Endothelial cell of umbilical vein (primary cell): Measurements from ENCODE around the gene HOXA11. TPM values are rescaled to one million over a fixed set of nuclear protein-coding genes. Genes with fewer than 3 reads are reported as not detected.

ENCODE experiments used
- BruUV-seq: library from RNA; stranded (reverse); fragments of 400-500 nt; replicated peaks from 2 replicates; lab custom pipeline; 2021; lab: Mats Ljungman, UMichigan
- CTCF ChIA-PET: fragments of 300-600, 350-600 bp; sonication (Branson Sonifier 250); formaldehyde crosslinking; loops from one replicate; lab custom pipeline; 2021; ENCODE audit warnings: antibody characterized with exemption, inconsistent platforms; lab: Charles Lee
- POLR2A ChIA-PET: fragments of 300-600, 350-600 bp; sonication (Branson Sonifier 250); formaldehyde crosslinking; loops from one replicate; lab custom pipeline; 2021; ENCODE audit warnings: antibody characterized with exemption, inconsistent platforms; lab: Charles Lee
- DNase-seq: peaks from one replicate; pipeline ENCODE4 v3.0.0-alpha.2; 2011; ENCODE audit warnings: low read depth, low spot score
- FAIRE-seq: peaks from 2 replicates; lab custom pipeline; 2011; peaks lifted over from hg19 to GRCh38; lab: Jason Lieb, UNC
- H2AFZ ChIP-seq: 2 replicates; pipeline ENCODE4 v1.6.0; 2012; ENCODE audit warnings: low read depth, low read length, control low read depth, inconsistent platforms
- H3K27ac ChIP-seq: 2 replicates; pipeline ENCODE4 v1.5.1; 2011; ENCODE audit warnings: low read depth, mild to moderate bottlenecking, control low read depth, low read length, moderate library complexity; ENCODE audit not compliant: insufficient read depth
- H3K27me3 ChIP-seq, 2 experiments: 2 replicates each; pipeline versions ENCODE4 v1.6.0 to v1.6.1; 2011; ENCODE audit warnings: low read length in 2 of 2, mixed read lengths in 1 of 2; ENCODE audit not compliant: control insufficient read depth in 2 of 2, insufficient read depth in 2 of 2
- H3K36me3 ChIP-seq, 2 experiments: 2 replicates in 1 of 2; 3 replicates in 1 of 2; pipeline ENCODE4 v1.5.1; 2011; ENCODE audit warnings: low read length in 2 of 2, mild to moderate bottlenecking in 1 of 2, moderate library complexity in 1 of 2; ENCODE audit not compliant: control insufficient read depth in 2 of 2, insufficient read depth in 2 of 2; ENCODE audit errors: extremely low read depth in 1 of 2
- H3K4me1 ChIP-seq: 3 replicates; pipeline ENCODE4 v1.5.1; 2011; ENCODE audit warnings: mild to moderate bottlenecking, low read length; ENCODE audit not compliant: control insufficient read depth, insufficient read depth; ENCODE audit errors: extremely low read depth
- H3K4me2 ChIP-seq: 2 replicates; pipeline ENCODE4 v1.6.1; 2011; ENCODE audit warnings: low read length, control low read depth, mixed read lengths; ENCODE audit not compliant: insufficient read depth
- H3K4me3 ChIP-seq, 3 experiments: fragments of 200-600 bp in 1 of 3; sonication (generic), shearing (Covaris generic) in 1 of 3; replicated peaks in 1 of 3; 2 replicates each; pipeline ENCODE4 v1.5.1; 2011 to 2016; ENCODE audit warnings: control low read depth in 3 of 3, low read length in 3 of 3, mild to moderate bottlenecking in 2 of 3, inconsistent platforms in 1 of 3, low read depth in 1 of 3, moderate library complexity in 1 of 3; ENCODE audit not compliant: insufficient read depth in 1 of 3
- H3K79me2 ChIP-seq: 2 replicates; pipeline ENCODE4 v1.6.0; 2012; ENCODE audit warnings: low read length, inconsistent platforms; ENCODE audit not compliant: control insufficient read depth, insufficient read depth
- H3K9ac ChIP-seq: replicated peaks from 2 replicates; pipeline ENCODE3; 2011; ENCODE audit warnings: low read length, control low read depth; ENCODE audit not compliant: insufficient read depth; ENCODE audit errors: extremely low read depth
- H3K9me1 ChIP-seq: replicated peaks from 3 replicates; pipeline ENCODE4 v1.6.0; 2011; ENCODE audit warnings: mild to moderate bottlenecking, low read length; ENCODE audit not compliant: control insufficient read depth, insufficient read depth; ENCODE audit errors: extremely low read depth
- H3K9me3 ChIP-seq: replicated peaks from 2 replicates; pipeline ENCODE4 v1.5.1; 2012; ENCODE audit warnings: low read length, inconsistent platforms; ENCODE audit not compliant: control insufficient read depth, insufficient read depth
- H4K20me1 ChIP-seq: replicated peaks from 2 replicates; pipeline ENCODE3; 2011; ENCODE audit warnings: mild to moderate bottlenecking, low read length; ENCODE audit not compliant: control insufficient read depth, insufficient read depth; ENCODE audit errors: extremely low read depth
- CTCF ChIP-seq, 2 donors: IDR thresholded peaks; 1 replicate in 1 of 2; 2 replicates in 1 of 2; pipeline ENCODE4 v1.5.1; 2011; ENCODE audit warnings: low read length in 2 of 2, mild to moderate bottlenecking in 2 of 2, moderate library complexity in 2 of 2, control low read depth in 1 of 2, inconsistent platforms in 1 of 2, low read depth in 1 of 2; ENCODE audit not compliant: insufficient read depth in 1 of 2; ENCODE audit errors: extremely low read depth in 1 of 2
- EZH2 ChIP-seq: IDR thresholded peaks from 2 replicates; pipeline ENCODE4 v1.6.1; 2012; ENCODE audit warnings: borderline replicate concordance, low read depth, mild to moderate bottlenecking, moderate library complexity, low read length, inconsistent platforms; ENCODE audit not compliant: severe bottlenecking
- FOS ChIP-seq: IDR thresholded peaks from 2 replicates; pipeline ENCODE4 v1.6.1; 2011; ENCODE audit warnings: mild to moderate bottlenecking, low read length, moderate library complexity, borderline replicate concordance; ENCODE audit not compliant: insufficient read depth
- JUN ChIP-seq: IDR thresholded peaks from 2 replicates; pipeline ENCODE4 v1.6.1; 2011; ENCODE audit warnings: borderline replicate concordance, low read depth; ENCODE audit not compliant: insufficient read length, insufficient read depth
- MYC ChIP-seq: IDR thresholded peaks from one replicate; pipeline ENCODE4 v1.6.1; 2011; ENCODE audit warnings: mild to moderate bottlenecking, low read depth, low read length
- POLR2A ChIP-seq: IDR thresholded peaks from 2 replicates; pipeline ENCODE4 v1.6.1; 2012; ENCODE audit warnings: low read depth, mild to moderate bottlenecking, control low read depth, low read length
- dilution Hi-C: fragments of 300-500 bp; cut with MboI; formaldehyde crosslinking; loops from one replicate; pipeline ENCODE4 v1.15.0; 2019; ENCODE audit warnings: low sequenced_read_pairs; ENCODE audit not compliant: extremely low pct_ligation_motif_present
- intact Hi-C: fragments of 100-400 bp; cut with micrococcal nuclease; formaldehyde crosslinking; loops from one replicate; pipeline ENCODE4 v1.10.0; 2022
- polyA plus RNA-seq, 4 experiments: library from polyadenylated mRNA; depleted of rRNA in 3 of 4; stranded (reverse) in 3 of 4; unstranded in 1 of 4; fragments of >200 nt; gene quantifications; 2 replicates each; pipeline versions ENCODE4 v1.2.1 to v1.2.3, GENCODE V29; 2011 to 2012; ENCODE audit warnings: missing spikeins in 1 of 4
- total RNA-seq: library from RNA; stranded (reverse); gene quantifications from 2 replicates; pipeline ENCODE4 v1.2.3, GENCODE V29; 2021
- TF ChIP-seq, protein P1 (sequence below): IDR thresholded peaks from 2 replicates; pipeline ENCODE4 v1.6.1; 2011; ENCODE audit not compliant: insufficient read depth, insufficient read length

HOXA11 gene
- total and polyA plus RNA-seq, 2 donors (not counting 3 experiments of a cell fraction or from before 2014, with no cell fraction given): 10.4 to 16.7 TPM

GRCh38 chr7:27202018-27202861 is 17.2 kb upstream of the HOXA11 start:
- no peak for FAIRE-seq
- no peaks in the 10 kb centered on the region for H3K9me1 ChIP-seq
- dilution Hi-C loops: no loop called here
- H4K20me1 ChIP-seq: no peaks in the 10 kb centered on the region
- intact Hi-C loops: no loop called here
- no TSS peak for BruUV-seq
- CTCF ChIA-PET: interaction anchor here (0.9 to 1.7 kb wide), 7 partner anchors 9 to 891 kb away, joined by 3 to 4 read pairs (median 3); no protein-coding TSS in a partner anchor
- no peaks in the 10 kb centered on the region for H3K79me2 ChIP-seq
- H3K4me2 ChIP-seq: no peak overlapping the region
- POLR2A ChIA-PET: no interaction called here
- no peak for TF ChIP-seq JUN
- no peak for TF ChIP-seq FOS
- no peak for TF ChIP-seq POLR2A
- TF ChIP-seq, protein P1, sequence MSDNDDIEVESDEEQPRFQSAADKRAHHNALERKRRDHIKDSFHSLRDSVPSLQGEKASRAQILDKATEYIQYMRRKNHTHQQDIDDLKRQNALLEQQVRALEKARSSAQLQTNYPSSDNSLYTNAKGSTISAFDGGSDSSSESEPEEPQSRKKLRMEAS: no peak
- peak; percentile 2 for TF ChIP-seq EZH2
- TF ChIP-seq CTCF (IDR thresholded peaks at IDR 0.05; ENCODE audit: extremely low read depth in 1 of 2, insufficient read depth in 1 of 2, low read depth in 1 of 2, low read length in 2 of 2): no peak
- TF ChIP-seq MYC: no peak
- H3K27me3 ChIP-seq: peaks cover 84 to 94% of the 10 kb centered on the region in 2 experiments
- H3K4me1 ChIP-seq: peaks cover 26% of the 10 kb centered on the region
- DNase-seq: no peak
- H3K9ac ChIP-seq: no peak overlapping the region
- H2AFZ ChIP-seq: no peak overlapping the region
- no peaks in the 10 kb centered on the region for H3K36me3 ChIP-seq
- no peaks in the 10 kb centered on the region for H3K9me3 ChIP-seq
- no peak overlapping the region for H3K27ac ChIP-seq
- H3K4me3 ChIP-seq: no peak overlapping the region
